ENCODE results near the gene RHCG. TPM values are rescaled to one million over a fixed set of nuclear protein-coding genes. Genes with fewer than 3 reads are reported as not detected.

The RHCG gene
- total RNA-seq, 4 donors from 2014 or later, result not detected

- Histone ChIP-seq H3K9me3 (no peaks in the 10 kb centered on the region), H3K27ac (no peak overlapping the region), H3K36me3 (no peaks in the 10 kb centered on the region), H3K4me3 (no peak overlapping the region), H3K4me1 (no peaks in the 10 kb centered on the region), H3K27me3 (no peaks in the 10 kb centered on the region)
- no peak for DNase-seq
- TF ChIP-seq CTCF (IDR thresholded peaks at IDR 0.05) (no peak), POLR2A (IDR thresholded peaks at IDR 0.05) (no peak)
Observed at GRCh38 chr15:89480505-89480904, 15.9 kb downstream of the RHCG start.

GRCh38 chr15:89479173-89479572, 17.2 kb downstream of the RHCG start:
- TF ChIP-seq CTCF (IDR thresholded peaks at IDR 0.05) (no peak), POLR2A (IDR thresholded peaks at IDR 0.05) (no peak)
- Histone ChIP-seq H3K4me3 (no peak overlapping the region), H3K27me3 (no peaks in the 10 kb centered on the region), H3K36me3 (no peaks in the 10 kb centered on the region), H3K9me3 (no peaks in the 10 kb centered on the region), H3K4me1 (no peaks in the 10 kb centered on the region), H3K27ac (no peak overlapping the region)
- no peak for DNase-seq

- Histone ChIP-seq H3K9me3 (no peaks in the 10 kb centered on the region), H3K4me1 (no peaks in the 10 kb centered on the region), H3K27me3 (no peaks in the 10 kb centered on the region), H3K36me3 (no peaks in the 10 kb centered on the region), H3K4me3 (no peak overlapping the region), H3K27ac (no peak overlapping the region)
- TF ChIP-seq CTCF (IDR thresholded peaks at IDR 0.05), result no peak
- no peak for TF ChIP-seq POLR2A (IDR thresholded peaks at IDR 0.05)
- DNase-seq, result no peak
Observed at GRCh38 chr15:89477411-89478242, 18.8 kb downstream of the RHCG start.

- DNase-seq, result no peak
- Histone ChIP-seq H3K27ac (no peak overlapping the region), H3K4me1 (no peaks in the 10 kb centered on the region), H3K9me3 (no peaks in the 10 kb centered on the region), H3K27me3 (no peaks in the 10 kb centered on the region), H3K4me3 (no peak overlapping the region), H3K36me3 (no peaks in the 10 kb centered on the region)
- TF ChIP-seq CTCF (IDR thresholded peaks at IDR 0.05) (no peak), POLR2A (IDR thresholded peaks at IDR 0.05) (no peak)
Observed at GRCh38 chr15:89475661-89476060, 20.7 kb downstream of the RHCG start.

GRCh38 chr15:89472785-89473256, 23.6 kb downstream of the RHCG start:
- Histone ChIP-seq H3K27me3 (no peaks in the 10 kb centered on the region), H3K36me3 (no peaks in the 10 kb centered on the region), H3K4me3 (no peak overlapping the region), H3K27ac (no peak overlapping the region), H3K9me3 (no peaks in the 10 kb centered on the region), H3K4me1 (no peaks in the 10 kb centered on the region)
- peak; percentile 41 to 74 (median 72) for DNase-seq
- TF ChIP-seq POLR2A (IDR thresholded peaks at IDR 0.05) (no peak), CTCF (IDR thresholded peaks at IDR 0.05) (peak; percentile 22 to 87 (median 72))

Data from Peyer's patch (tissue), 4 donors.